ENCODE results near the gene ADH4.
"Not testable (repeated sequence)": the region's sequence is repeated elsewhere in the genome, so short reads cannot be mapped to it uniquely, and the experiment has no call there.

ADH4 gene

GRCh38 chr4:99144070-99144469 is at the start of gene ADH4:
Gene ADH4 (minus strand): TSS chr4:99144297. CDS start chr4:99144222, 75 bp downstream.
- DNase-seq = peak in 1 of 3 donors; percentile 6

- DNase-seq = no peak
These were observed 46.2 kb upstream of the ADH4 start for GRCh38 chr4:99190336-99190735.

GRCh38 chr4:99189900-99190299 is 45.8 kb upstream of the ADH4 start:
- DNase-seq = not testable (repeated sequence)

- no peak for DNase-seq
These were observed 41.9 kb upstream of the ADH4 start for GRCh38 chr4:99186029-99186428.

GRCh38 chr4:99185581-99185980 is 41.5 kb upstream of the ADH4 start:
- DNase-seq = no peak

- no peak for DNase-seq
These were observed 36.4 kb upstream of the ADH4 start for GRCh38 chr4:99180382-99181070.

GRCh38 chr4:99179626-99180025 is 35.5 kb upstream of the ADH4 start:
- DNase-seq = no peak

GRCh38 chr4:99179178-99179577 is 35.1 kb upstream of the ADH4 start:
- no peak for DNase-seq

GRCh38 chr4:99166544-99166943 is 22.4 kb upstream of the ADH4 start:
- no peak for DNase-seq

GRCh38 chr4:99165978-99166377 is 21.9 kb upstream of the ADH4 start:
- no peak for DNase-seq

GRCh38 chr4:99161373-99162099 is 17.4 kb upstream of the ADH4 start:
- DNase-seq = no peak

GRCh38 chr4:99159699-99160098 is 15.6 kb upstream of the ADH4 start:
- no peak for DNase-seq

GRCh38 chr4:99157478-99157935 is 13.4 kb upstream of the ADH4 start:
- no peak for DNase-seq

GRCh38 chr4:99156992-99157391 is 12.9 kb upstream of the ADH4 start:
- no peak for DNase-seq

- DNase-seq = no peak
These were observed 10.7 kb upstream of the ADH4 start for GRCh38 chr4:99154658-99155342.

GRCh38 chr4:99151995-99152394 is 7.9 kb upstream of the ADH4 start:
- DNase-seq = no peak

GRCh38 chr4:99151452-99151851 is 7.4 kb upstream of the ADH4 start:
- DNase-seq = no peak

- DNase-seq = no peak
These were observed 5.4 kb upstream of the ADH4 start for GRCh38 chr4:99149426-99150019.

- no peak for DNase-seq
These were observed 4.5 kb upstream of the ADH4 start for GRCh38 chr4:99148550-99148949.

- DNase-seq = no peak
These were observed 490 bp upstream of the ADH4 start for GRCh38 chr4:99144587-99144986.

- no peak for DNase-seq
These were observed 7.8 kb downstream of the ADH4 start for GRCh38 chr4:99136329-99136728.

- DNase-seq = no peak
These were observed 8.4 kb downstream of the ADH4 start for GRCh38 chr4:99135541-99136162.

GRCh38 chr4:99134586-99134985 is 9.5 kb downstream of the ADH4 start:
- no peak for DNase-seq

Data from suppressor macrophage treated with lipopolysaccharide for 1 hour (primary cell).